ENCODE data around the gene SUSD3.

The SUSD3 gene

GRCh38 chr9:93030642-93031628 is 27.6 kb upstream of the SUSD3 start:
- Histone ChIP-seq H3K9me3 (ENCODE audit: severe bottlenecking) (no peaks in the 10 kb centered on the region), H3K27me3 (ENCODE audit: insufficient read depth, low read depth, severe bottlenecking) (no peaks in the 10 kb centered on the region), H3K27ac (no peak overlapping the region), H3K4me3 (ENCODE audit: low read depth, low read length) (no peak overlapping the region), H3K36me3 (no peaks in the 10 kb centered on the region)
- DNase-seq: no peak
- no peak for TF ChIP-seq CTCF (IDR thresholded peaks at IDR 0.05; ENCODE audit: low read depth, low read length)

- Histone ChIP-seq H3K27ac (no peak overlapping the region), H3K27me3 (ENCODE audit: insufficient read depth, low read depth, severe bottlenecking) (no peaks in the 10 kb centered on the region), H3K4me3 (ENCODE audit: low read depth, low read length) (no peak overlapping the region), H3K36me3 (no peaks in the 10 kb centered on the region), H3K9me3 (ENCODE audit: severe bottlenecking) (no peaks in the 10 kb centered on the region)
- DNase-seq: no peak
- no peak for TF ChIP-seq CTCF (IDR thresholded peaks at IDR 0.05; ENCODE audit: low read depth, low read length)
These were observed 26.7 kb upstream of the SUSD3 start for GRCh38 chr9:93031629-93032430.

GRCh38 chr9:93032545-93032944 is 26.0 kb upstream of the SUSD3 start:
- Histone ChIP-seq H3K4me3 (ENCODE audit: low read depth, low read length) (no peak overlapping the region), H3K9me3 (ENCODE audit: severe bottlenecking) (no peaks in the 10 kb centered on the region), H3K36me3 (no peaks in the 10 kb centered on the region), H3K27ac (no peak overlapping the region), H3K27me3 (ENCODE audit: insufficient read depth, low read depth, severe bottlenecking) (no peaks in the 10 kb centered on the region)
- DNase-seq: peak; percentile 42
- TF ChIP-seq CTCF (IDR thresholded peaks at IDR 0.05; ENCODE audit: low read depth, low read length): no peak

GRCh38 chr9:93033531-93033930 is 25.0 kb upstream of the SUSD3 start:
- H3K36me3 ChIP-seq: no peaks in the 10 kb centered on the region
- DNase-seq: no peak
- H3K27me3 ChIP-seq (ENCODE audit: insufficient read depth, low read depth, severe bottlenecking): no peaks in the 10 kb centered on the region
- no peak overlapping the region for H3K27ac ChIP-seq
- no peak overlapping the region for H3K4me3 ChIP-seq (ENCODE audit: low read depth, low read length)
- TF ChIP-seq CTCF (IDR thresholded peaks at IDR 0.05; ENCODE audit: low read depth, low read length): no peak
- H3K9me3 ChIP-seq (ENCODE audit: severe bottlenecking): no peaks in the 10 kb centered on the region

- Histone ChIP-seq H3K36me3 (no peaks in the 10 kb centered on the region), H3K9me3 (ENCODE audit: severe bottlenecking) (no peaks in the 10 kb centered on the region), H3K27me3 (ENCODE audit: insufficient read depth, low read depth, severe bottlenecking) (no peaks in the 10 kb centered on the region), H3K4me3 (ENCODE audit: low read depth, low read length) (no peak overlapping the region), H3K27ac (no peak overlapping the region)
- no peak for TF ChIP-seq CTCF (IDR thresholded peaks at IDR 0.05; ENCODE audit: low read depth, low read length)
- no peak for DNase-seq
These were observed 23.3 kb upstream of the SUSD3 start for GRCh38 chr9:93035106-93035660.

Measured in WERI-Rb-1 (cell line).